Neural cell (in vitro differentiated cells): ENCODE data around the gene ENHO. TPM values are rescaled to one million over a fixed set of nuclear protein-coding genes. Genes with fewer than 3 reads are reported as not detected.

ENCODE experiments used
- H2AFZ ChIP-seq: fragments of 200-600, 300-800 bp; sonication (generic), shearing (Covaris generic); 2 replicates; pipeline ENCODE4 v1.6.0; 2014; ENCODE audit warnings: low read depth, mild to moderate bottlenecking, antibody characterized with exemption, low read length, moderate library complexity
- H3F3A ChIP-seq: fragments of 200-600 bp; shearing (Covaris generic); 2 replicates; pipeline ENCODE4 v1.6.1; 2016; ENCODE audit warnings: mild to moderate bottlenecking, moderate library complexity, mixed read lengths, antibody characterized with exemption, low read length; ENCODE audit not compliant: insufficient read depth, poor library complexity, severe bottlenecking
- H3K27ac ChIP-seq: fragments of 200-600, 300-800 bp; sonication (generic), shearing (Covaris generic); 2 replicates; pipeline ENCODE4 v1.5.1; 2014; ENCODE audit warnings: mild to moderate bottlenecking, low read length, moderate library complexity
- H3K27me3 ChIP-seq: fragments of 300-800, 200-600 bp; sonication (generic), shearing (Covaris generic); 2 replicates; pipeline ENCODE4 v1.6.0; 2014; ENCODE audit warnings: mild to moderate bottlenecking, low read depth, low read length, moderate library complexity; ENCODE audit not compliant: insufficient read depth
- H3K36me3 ChIP-seq: fragments of 300-800, 200-600 bp; sonication (generic), shearing (Covaris generic); 2 replicates; pipeline ENCODE4 v1.5.1; 2014; ENCODE audit warnings: mild to moderate bottlenecking, antibody characterized with exemption, low read length, moderate library complexity; ENCODE audit not compliant: insufficient read depth
- H3K4me2 ChIP-seq: fragments of 300-800, 200-600 bp; sonication (generic), shearing (Covaris generic); 2 replicates; pipeline ENCODE4 v1.6.0; 2014; ENCODE audit warnings: mild to moderate bottlenecking, low read length
- H3K4me3 ChIP-seq: fragments of 300-800, 200-600 bp; sonication (generic), shearing (Covaris generic); 2 replicates; pipeline ENCODE4 v1.5.1; 2014; ENCODE audit warnings: mild to moderate bottlenecking, low read length, moderate library complexity
- H3K79me2 ChIP-seq: fragments of 200-600 bp; shearing (Covaris generic); replicated peaks from 2 replicates; pipeline ENCODE4 v1.6.0; 2014; ENCODE audit warnings: mild to moderate bottlenecking, low read length, moderate library complexity; ENCODE audit not compliant: insufficient read depth
- H3K9ac ChIP-seq: fragments of 300-800, 200-600 bp; sonication (generic), shearing (Covaris generic); 2 replicates; pipeline ENCODE4 v1.6.1; 2016; ENCODE audit warnings: mild to moderate bottlenecking, low read length, mixed read lengths
- H3K9me2 ChIP-seq: fragments of 200-600 bp; shearing (Covaris generic); 2 replicates; pipeline ENCODE4 v1.6.1; 2016; ENCODE audit warnings: mild to moderate bottlenecking, low read length, mixed read lengths; ENCODE audit not compliant: insufficient read depth
- H3K9me3 ChIP-seq: fragments of 200-600, 300-800 bp; sonication (generic), shearing (Covaris generic); 2 replicates; pipeline ENCODE4 v1.6.1; 2016; ENCODE audit warnings: mild to moderate bottlenecking, mixed run types, low read length, moderate library complexity, mixed read lengths
- H4K20me1 ChIP-seq: fragments of 200-600 bp; shearing (Covaris generic); 2 replicates; pipeline ENCODE4 v1.6.1; 2016; ENCODE audit warnings: mild to moderate bottlenecking, mixed run types; ENCODE audit not compliant: insufficient read depth
- CTCF ChIP-seq: fragments of 450-650 bp; IDR thresholded peaks from 2 replicates; pipeline ENCODE4 v1.5.1; 2014; ENCODE audit warnings: antibody characterized with exemption, mild to moderate bottlenecking, moderate library complexity; ENCODE audit not compliant: poor library complexity, severe bottlenecking
- EP300 ChIP-seq: fragments of 450-650 bp; conservative IDR thresholded peaks from 2 replicates; pipeline ENCODE4 v1.6.1; 2014; ENCODE audit warnings: antibody characterized with exemption, mild to moderate bottlenecking, moderate library complexity; ENCODE audit not compliant: poor library complexity, severe bottlenecking
- EZH2 ChIP-seq: fragments of 200-600, 300-800 bp; shearing (Covaris generic), sonication (generic); IDR thresholded peaks from 2 replicates; pipeline ENCODE4 v1.6.1; 2014; ENCODE audit warnings: antibody characterized with exemption, low read length, borderline replicate concordance, mild to moderate bottlenecking; ENCODE audit not compliant: insufficient read depth, poor library complexity, severe bottlenecking
- MXI1 ChIP-seq: fragments of 450-650 bp; conservative IDR thresholded peaks from 2 replicates; pipeline ENCODE4 v1.6.1; 2014; ENCODE audit warnings: antibody characterized with exemption, mild to moderate bottlenecking; ENCODE audit not compliant: poor library complexity, severe bottlenecking
- POLR2AphosphoS5 ChIP-seq: IDR thresholded peaks from 2 replicates; pipeline ENCODE4 v1.6.1; 2012
- RAD21 ChIP-seq: fragments of 450-650 bp; conservative IDR thresholded peaks from 2 replicates; pipeline ENCODE4 v1.6.1; 2014; ENCODE audit warnings: antibody characterized with exemption, mild to moderate bottlenecking, moderate library complexity
- REST ChIP-seq: IDR thresholded peaks from 2 replicates; pipeline ENCODE4 v1.6.1; 2012; ENCODE audit warnings: borderline replicate concordance
- SMC3 ChIP-seq: fragments of 450-650 bp; conservative IDR thresholded peaks from 2 replicates; pipeline ENCODE4 v1.6.1; 2014; ENCODE audit warnings: antibody characterized with exemption, mild to moderate bottlenecking, moderate library complexity; ENCODE audit not compliant: poor library complexity
- TAF1 ChIP-seq: IDR thresholded peaks from 2 replicates; pipeline ENCODE4 v1.6.1; 2012; ENCODE audit warnings: low read depth
- polyA plus RNA-seq: library from polyadenylated mRNA; depleted of rRNA; stranded (reverse); fragments of >200 nt; gene quantifications from 2 replicates; pipeline ENCODE4 v1.2.3, GENCODE V29; 2014

Gene ENHO
- polyA plus RNA-seq, 1 donor from 2014 or later, result 172 TPM

- Histone ChIP-seq H3K79me2 (no peaks in the 10 kb centered on the region), H3K9me3 (no peaks in the 10 kb centered on the region), H3K27me3 (no peaks in the 10 kb centered on the region), H4K20me1 (no peaks in the 10 kb centered on the region), H3K36me3 (no peaks in the 10 kb centered on the region), H3K4me3 (no peak overlapping the region), H2AFZ (no peak overlapping the region), H3K9ac (no peak overlapping the region), H3K27ac (no peak overlapping the region), H3K9me2 (no peaks in the 10 kb centered on the region), H3K4me2 (no peak overlapping the region), H3F3A (no peaks in the 10 kb centered on the region)
- TF ChIP-seq POLR2AphosphoS5, result no peak
- TF ChIP-seq MXI1, result no peak
- no peak for TF ChIP-seq EZH2
- no peak for TF ChIP-seq REST
- no peak for TF ChIP-seq TAF1
- TF ChIP-seq SMC3, result no peak
- TF ChIP-seq RAD21, result no peak
- TF ChIP-seq EP300, result no peak
- no peak for TF ChIP-seq CTCF
These were observed 22.7 kb upstream of the ENHO start for GRCh38 chr9:34545497-34545896.

- no peaks in the 10 kb centered on the region for H3K27me3 ChIP-seq
- no peaks in the 10 kb centered on the region for H3K36me3 ChIP-seq
- H3K79me2 ChIP-seq, result no peaks in the 10 kb centered on the region
- no peak for TF ChIP-seq REST
- no peak for TF ChIP-seq POLR2AphosphoS5
- TF ChIP-seq SMC3, result no peak
- no peak for TF ChIP-seq TAF1
- no peak for TF ChIP-seq CTCF
- no peak for TF ChIP-seq EZH2
- TF ChIP-seq MXI1, result no peak
- no peak for TF ChIP-seq EP300
- no peak for TF ChIP-seq RAD21
- no peak overlapping the region for H3K9ac ChIP-seq
- H2AFZ ChIP-seq, result no peak overlapping the region
- H3F3A ChIP-seq, result no peaks in the 10 kb centered on the region
- H3K4me3 ChIP-seq, result no peak overlapping the region
- no peak overlapping the region for H3K4me2 ChIP-seq
- H4K20me1 ChIP-seq, result no peaks in the 10 kb centered on the region
- no peaks in the 10 kb centered on the region for H3K9me3 ChIP-seq
- H3K9me2 ChIP-seq, result no peaks in the 10 kb centered on the region
- H3K27ac ChIP-seq, result no peak overlapping the region
These were observed 21.2 kb upstream of the ENHO start for GRCh38 chr9:34544035-34544434.
